OCI-LY7 (cell line): ENCODE data around the gene AKT3. TPM values are rescaled to one million over a fixed set of nuclear protein-coding genes. Genes with fewer than 3 reads are reported as not detected.

Source experiments
- Bru-seq: library from RNA; stranded (reverse); fragments of 400-500 nt; gene quantifications from one replicate; lab custom pipeline; 2021; lab: Mats Ljungman, UMichigan
- BruChase-seq, 2 experiments: library from RNA; stranded (reverse); fragments of 400-500 nt; gene quantifications; one replicate each; lab custom pipeline; 2021; lab: Mats Ljungman, UMichigan
- BruUV-seq: library from RNA; stranded (reverse); fragments of 400-500 nt; replicated peaks from 2 replicates; lab custom pipeline; 2021; lab: Mats Ljungman, UMichigan
- CTCF ChIA-PET: fragments of 300-600 bp; sonication (Branson Sonifier 250); formaldehyde crosslinking; loops from one replicate; lab custom pipeline; 2022; ENCODE audit warnings: antibody characterized with exemption; ENCODE audit not compliant: unreplicated experiment; lab: Charles Lee
- POLR2A ChIA-PET: fragments of 300-600 bp; sonication (Branson Sonifier 250); formaldehyde crosslinking; loops from one replicate; lab custom pipeline; 2022; ENCODE audit warnings: antibody characterized with exemption; lab: Charles Lee
- DNase-seq: peaks from one replicate; pipeline ENCODE4 v3.0.0-alpha.2; 2015; ENCODE audit warnings: low spot score
- H2AFZ ChIP-seq: fragments of 200-600 bp; sonication (generic), shearing (Covaris generic); 2 replicates; pipeline ENCODE4 v1.6.1; 2014; ENCODE audit warnings: mild to moderate bottlenecking, antibody characterized with exemption, low read length, moderate library complexity
- H3K27ac ChIP-seq: fragments of 200-600 bp; sonication (generic); 2 replicates; pipeline ENCODE4 v1.5.1; 2014; ENCODE audit warnings: mixed run types, low read depth, mild to moderate bottlenecking, moderate library complexity, low read length, inconsistent platforms; ENCODE audit not compliant: poor library complexity, severe bottlenecking
- H3K36me3 ChIP-seq: fragments of 200-600 bp; sonication (generic); 2 replicates; pipeline ENCODE4 v1.6.1; 2014; ENCODE audit warnings: mild to moderate bottlenecking, antibody characterized with exemption, low read length, moderate library complexity, mixed read lengths; ENCODE audit not compliant: insufficient read depth
- H3K4me1 ChIP-seq: fragments of 200-600 bp; sonication (generic); 2 replicates; pipeline ENCODE4 v1.5.1; 2014; ENCODE audit warnings: mild to moderate bottlenecking, low read length; ENCODE audit not compliant: insufficient read depth, poor library complexity, severe bottlenecking
- H3K4me2 ChIP-seq: fragments of 200-600 bp; sonication (generic); 2 replicates; pipeline ENCODE4 v1.6.1; 2014; ENCODE audit warnings: mild to moderate bottlenecking, low read length
- H3K4me3 ChIP-seq: fragments of 200-600 bp; sonication (generic); 2 replicates; pipeline ENCODE4 v1.5.1; 2014; ENCODE audit warnings: mild to moderate bottlenecking, low read depth, low read length; ENCODE audit not compliant: poor library complexity, severe bottlenecking
- H3K79me2 ChIP-seq: fragments of 200-600 bp; sonication (generic); 2 replicates; pipeline ENCODE4 v1.6.1; 2016; ENCODE audit warnings: low read depth, mild to moderate bottlenecking, low read length, moderate library complexity, mixed read lengths; ENCODE audit not compliant: insufficient read depth
- H3K9me2 ChIP-seq: fragments of 200-600 bp; sonication (generic); 2 replicates; pipeline ENCODE4 v1.6.1; 2016; ENCODE audit warnings: mild to moderate bottlenecking, low read length, mixed read lengths; ENCODE audit not compliant: insufficient read depth
- H3K9me3 ChIP-seq: fragments of 200-600 bp; sonication (generic); 2 replicates; pipeline ENCODE4 v1.6.1; 2014; ENCODE audit warnings: mild to moderate bottlenecking, mixed run types, low read length, mixed read lengths
- H4K20me1 ChIP-seq: fragments of 200-600 bp; sonication (generic); 2 replicates; pipeline ENCODE4 v1.6.1; 2014; ENCODE audit warnings: mild to moderate bottlenecking, antibody characterized with exemption, low read length, moderate library complexity, mixed read lengths; ENCODE audit not compliant: insufficient read depth
- EZH2phosphoT487 ChIP-seq: fragments of 200-600 bp; sonication (generic); IDR thresholded peaks from 2 replicates; pipeline ENCODE4 v1.6.1; 2018; ENCODE audit warnings: low read depth, borderline replicate concordance, mild to moderate bottlenecking, mixed run types, antibody characterized with exemption, low read length, moderate library complexity, mixed read lengths
- intact Hi-C: fragments of 100-400 bp; cut with micrococcal nuclease; formaldehyde crosslinking; loops from one replicate; pipeline ENCODE4 v1.10.0; 2022; ENCODE audit not compliant: unreplicated experiment
- long read RNA-seq: library from polyadenylated mRNA; stranded (forward); transcript quantifications from one replicate; pipeline ENCODE4 v2.0.0, GENCODE V29; 2022
- total RNA-seq, 2 experiments: library from RNA; depleted of rRNA in 1 of 2; stranded (reverse); fragments of >200 nt in 1 of 2; shearing (Covaris generic) in 1 of 2; gene quantifications; 2 replicates each; pipeline ENCODE4 v1.2.3, GENCODE V29; 2014 to 2022
- TF ChIP-seq, protein P1 (sequence below): fragments of 200-600 bp; sonication (generic); conservative IDR thresholded peaks from 2 replicates; pipeline ENCODE4 v1.5.1; 2014; ENCODE audit warnings: mild to moderate bottlenecking, antibody characterized with exemption, low read length, moderate library complexity, mixed read lengths

The AKT3 gene
- total RNA-seq (2014; rRNA removed; shearing (Covaris generic)) (not detected in 2 replicates), total RNA-seq (2022) (0.07 and 0.29 TPM in 2 replicates), Bru-seq, nascent RNA (percentile 15 among the genes with signal in this experiment), BruChase-seq, experiment 1, labeled RNA remaining after a 6-hour chase (percentile 15 among the genes with signal in this experiment), BruChase-seq, experiment 2, labeled RNA remaining after a 2-hour chase (percentile 21 among the genes with signal in this experiment)
- long read RNA-seq, partial matches to known transcripts = 0 of 2 reads
- long read RNA-seq, other reads (novel, unspliced or antisense) = 2 of 2 reads

- BruUV-seq = no TSS peak
- Histone ChIP-seq H2AFZ (peak within 1 kb of the TSS; percentile 74; the same call in 1 of the 2 replicates), H3K4me3 (peak within 1 kb of the TSS; percentile 69), H3K4me1 (no peaks in the 10 kb centered on the region), H3K9me2 (no peaks in the 10 kb centered on the region), H3K4me2 (peak within 1 kb of the TSS; percentile 81), H4K20me1 (no peaks in the 10 kb centered on the region), H3K79me2 (no peaks in the 10 kb centered on the region), H3K9me3 (no peaks in the 10 kb centered on the region), H3K36me3 (no peaks in the 10 kb centered on the region), H3K27ac (no peak within 1 kb of the TSS)
- ChIA-PET CTCF (no interaction called here), POLR2A (interaction anchor here (0.7 kb wide), 1 partner anchor 428 kb away, joined by 4 read pairs; no protein-coding TSS in a partner anchor)
- TF ChIP-seq EZH2phosphoT487 = no peak
- TF ChIP-seq, protein P1, sequence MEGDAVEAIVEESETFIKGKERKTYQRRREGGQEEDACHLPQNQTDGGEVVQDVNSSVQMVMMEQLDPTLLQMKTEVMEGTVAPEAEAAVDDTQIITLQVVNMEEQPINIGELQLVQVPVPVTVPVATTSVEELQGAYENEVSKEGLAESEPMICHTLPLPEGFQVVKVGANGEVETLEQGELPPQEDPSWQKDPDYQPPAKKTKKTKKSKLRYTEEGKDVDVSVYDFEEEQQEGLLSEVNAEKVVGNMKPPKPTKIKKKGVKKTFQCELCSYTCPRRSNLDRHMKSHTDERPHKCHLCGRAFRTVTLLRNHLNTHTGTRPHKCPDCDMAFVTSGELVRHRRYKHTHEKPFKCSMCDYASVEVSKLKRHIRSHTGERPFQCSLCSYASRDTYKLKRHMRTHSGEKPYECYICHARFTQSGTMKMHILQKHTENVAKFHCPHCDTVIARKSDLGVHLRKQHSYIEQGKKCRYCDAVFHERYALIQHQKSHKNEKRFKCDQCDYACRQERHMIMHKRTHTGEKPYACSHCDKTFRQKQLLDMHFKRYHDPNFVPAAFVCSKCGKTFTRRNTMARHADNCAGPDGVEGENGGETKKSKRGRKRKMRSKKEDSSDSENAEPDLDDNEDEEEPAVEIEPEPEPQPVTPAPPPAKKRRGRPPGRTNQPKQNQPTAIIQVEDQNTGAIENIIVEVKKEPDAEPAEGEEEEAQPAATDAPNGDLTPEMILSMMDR = no peak
- intact Hi-C loops = no loop called here
- DNase-seq = peak; percentile 19
Measured at GRCh38 chr1:243850202-243850451, at the start of gene AKT3. TSS of gene AKT3 (minus strand) at chr1:243850243. CDS start at chr1:243843170, 7,073 bp downstream.

GRCh38 chr1:243898278-243898677, 48.2 kb upstream of the AKT3 start:
- intact Hi-C loops = no loop called here
- Histone ChIP-seq H4K20me1 (no peaks in the 10 kb centered on the region), H2AFZ (no peak overlapping the region), H3K9me3 (no peaks in the 10 kb centered on the region), H3K36me3 (no peaks in the 10 kb centered on the region), H3K27ac (no peak overlapping the region), H3K4me2 (no peak overlapping the region), H3K79me2 (no peaks in the 10 kb centered on the region), H3K9me2 (no peaks in the 10 kb centered on the region), H3K4me1 (no peaks in the 10 kb centered on the region), H3K4me3 (no peak overlapping the region)
- BruUV-seq = no TSS peak
- TF ChIP-seq, protein P1 = no peak
- TF ChIP-seq EZH2phosphoT487 = no peak
- DNase-seq = no peak
- POLR2A ChIA-PET = no interaction called here
- CTCF ChIA-PET = no interaction called here

DNA sequence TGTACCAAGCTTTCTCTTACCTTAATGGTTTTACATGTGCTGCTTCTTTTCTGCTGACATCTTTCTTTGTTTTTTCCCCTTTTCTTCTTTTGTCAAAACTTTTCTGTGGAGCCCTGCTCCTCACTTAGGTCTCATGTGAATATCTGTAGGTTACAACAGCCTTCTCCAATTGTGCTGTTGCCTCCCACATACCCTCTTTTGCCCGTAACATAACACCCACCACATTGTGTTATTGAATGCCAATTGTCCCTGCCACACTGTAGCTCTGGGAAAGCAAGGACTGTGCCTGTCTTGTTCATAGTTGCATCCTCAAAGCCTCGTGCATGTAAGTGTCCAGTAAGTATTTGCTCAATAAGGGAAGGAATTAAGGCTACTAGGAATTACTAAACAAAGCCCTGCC, 46.3 kb upstream of the AKT3 start:
- intact Hi-C loops = no loop called here
- ChIA-PET POLR2A (no interaction called here), CTCF (no interaction called here)
- no peak overlapping the region for H2AFZ ChIP-seq
- no peaks in the 10 kb centered on the region for H4K20me1 ChIP-seq
- no peaks in the 10 kb centered on the region for H3K36me3 ChIP-seq
- no peak for TF ChIP-seq EZH2phosphoT487
- no peak overlapping the region for H3K27ac ChIP-seq
- BruUV-seq = no TSS peak
- no peak overlapping the region for H3K4me2 ChIP-seq
- no peak overlapping the region for H3K4me3 ChIP-seq
- no peaks in the 10 kb centered on the region for H3K4me1 ChIP-seq
- H3K79me2 ChIP-seq = no peaks in the 10 kb centered on the region
- no peaks in the 10 kb centered on the region for H3K9me3 ChIP-seq
- no peak for DNase-seq
- no peaks in the 10 kb centered on the region for H3K9me2 ChIP-seq
